HepG2 (cell line): ENCODE results near the gene S1PR5. TPM values are rescaled to one million over a fixed set of nuclear protein-coding genes. Genes with fewer than 3 reads are reported as not detected.

Source experiments
- ATAC-seq: fragments of 200-7000 bp; cut with Tn5 transposase; 3 replicates; pipeline ENCODE4 v1.9.1; 2020; ENCODE audit warnings: mild to moderate bottlenecking, moderate library complexity
- BruUV-seq: library from RNA; stranded (reverse); fragments of 400-500 nt; replicated peaks from 2 replicates; lab custom pipeline; 2021; lab: Mats Ljungman, UMichigan
- CTCF ChIA-PET: fragments of 300-600 bp; formaldehyde crosslinking; extraction: SDS; loops from one replicate; lab custom pipeline; 2021; ENCODE audit warnings: low total read pairs, inconsistent platforms, low intra/inter-chr PET ratio; lab: Yijun Ruan, JAX
- POLR2A ChIA-PET: fragments of 350-600 bp; sonication (Branson Sonifier 250); formaldehyde crosslinking; loops from one replicate; lab custom pipeline; 2020; ENCODE audit warnings: antibody characterized with exemption, inconsistent platforms; lab: Yijun Ruan, JAX
- DNase-seq: peaks from one replicate; pipeline ENCODE4 v3.0.0-alpha.2; 2015; ENCODE audit warnings: low spot score
- FAIRE-seq: peaks from 3 replicates; lab custom pipeline; 2011; peaks lifted over from hg19 to GRCh38; lab: Jason Lieb, UNC
- H2AFZ ChIP-seq: one replicate; pipeline ENCODE4 v1.6.1; 2011; ENCODE audit warnings: low read length, inconsistent platforms
- H3K27ac ChIP-seq: fragments of 300-600 bp; 3 replicates; pipeline ENCODE4 v1.8.0; 2011; ENCODE audit warnings: mixed run types, mild to moderate bottlenecking, mixed read lengths, low read length, inconsistent platforms; ENCODE audit not compliant: insufficient read depth; ENCODE audit errors: extremely low read length
- H3K27me3 ChIP-seq, 2 experiments: fragments of 200-600 bp in 1 of 2; 2 replicates in 1 of 2; 3 replicates in 1 of 2; pipeline versions ENCODE4 v1.6.0 to v1.8.0; 2011; ENCODE audit warnings: low read length in 2 of 2, mild to moderate bottlenecking in 2 of 2, moderate library complexity in 2 of 2, inconsistent platforms in 1 of 2; ENCODE audit not compliant: insufficient read depth in 2 of 2, control insufficient read depth in 1 of 2
- H3K36me3 ChIP-seq, 2 experiments: fragments of 200-600 bp in 1 of 2; replicated peaks in 1 of 2; 2 replicates in 1 of 2; 3 replicates in 1 of 2; pipeline versions ENCODE4 v1.5.1 to v1.8.0; 2011; ENCODE audit warnings: low read length in 2 of 2, inconsistent platforms in 1 of 2; ENCODE audit not compliant: insufficient read depth in 2 of 2, control insufficient read depth in 1 of 2
- H3K4me1 ChIP-seq: 2 replicates; pipeline ENCODE4 v1.5.1; 2012; ENCODE audit warnings: low read length, inconsistent platforms; ENCODE audit not compliant: insufficient read depth
- H3K4me2 ChIP-seq: 2 replicates; pipeline ENCODE4 v1.6.0; 2011; ENCODE audit warnings: low read depth, low read length, inconsistent platforms
- H3K4me3 ChIP-seq, 3 experiments: fragments of 200-600 bp in 1 of 3; sonication (generic), shearing (Covaris generic) in 1 of 3; replicated peaks in 1 of 3; 2 replicates each; pipeline ENCODE4 v1.5.1; 2011 to 2016; ENCODE audit warnings: low read length in 3 of 3, inconsistent platforms in 2 of 3, low read depth in 2 of 3, mild to moderate bottlenecking in 2 of 3, control low read depth in 1 of 3, mixed read lengths in 1 of 3; ENCODE audit not compliant: insufficient read depth in 1 of 3
- H3K79me2 ChIP-seq: one replicate; pipeline ENCODE4 v1.6.1; 2011; ENCODE audit warnings: low read length, inconsistent platforms; ENCODE audit not compliant: insufficient read depth
- H3K9ac ChIP-seq: 2 replicates; pipeline ENCODE4 v1.6.0; 2011; ENCODE audit warnings: mild to moderate bottlenecking, low read depth, low read length, inconsistent platforms; ENCODE audit not compliant: insufficient read depth
- H3K9me3 ChIP-seq: 2 replicates; pipeline ENCODE4 v1.5.1; 2012; ENCODE audit warnings: mild to moderate bottlenecking, low read length
- H4K20me1 ChIP-seq: 2 replicates; pipeline ENCODE4 v1.6.0; 2011; ENCODE audit warnings: inconsistent platforms, mild to moderate bottlenecking, low read length, moderate library complexity; ENCODE audit not compliant: insufficient read depth
- ATF7 ChIP-seq, 2 experiments: fragments of 450-650 bp in 1 of 2; sonication (generic) in 1 of 2; formaldehyde crosslinking in 1 of 2; IDR thresholded peaks; 2 replicates each; pipeline versions ENCODE4 v1.4.0 to v1.6.1; 2016 to 2020; ENCODE audit warnings: antibody characterized with exemption in 1 of 2, mild to moderate bottlenecking in 1 of 2, missing genetic modification reagents in 1 of 2
- BCL6 ChIP-seq: IDR thresholded peaks from 2 replicates; pipeline ENCODE4 v1.6.1; 2016; ENCODE audit warnings: missing genetic modification reagents, missing compliant biosample characterization
- HNRNPUL1 ChIP-seq: fragments of 200-400 bp; formaldehyde crosslinking; IDR thresholded peaks from 2 replicates; pipeline ENCODE4 v1.6.1; 2017; ENCODE audit warnings: low read depth, mild to moderate bottlenecking, low read length, moderate library complexity
- MBD4 ChIP-seq: IDR thresholded peaks from 2 replicates; pipeline ENCODE4 v1.6.1; 2012; ENCODE audit warnings: low read length, inconsistent platforms, borderline replicate concordance
- RARA ChIP-seq: IDR thresholded peaks from 2 replicates; pipeline ENCODE4 v1.6.1; 2016; ENCODE audit warnings: missing genetic modification reagents, missing compliant biosample characterization
- RFX3 ChIP-seq: IDR thresholded peaks from 2 replicates; pipeline ENCODE4 v1.6.1; 2016; ENCODE audit warnings: missing biosample characterization, missing genetic modification reagents
- SMAD1 ChIP-seq: sonication (generic); formaldehyde crosslinking; IDR thresholded peaks from 2 replicates; pipeline ENCODE4 v1.4.0; 2020; ENCODE audit warnings: missing genetic modification reagents, low read depth, mild to moderate bottlenecking, borderline replicate concordance
- SMAD9 ChIP-seq: sonication (generic); formaldehyde crosslinking; IDR thresholded peaks from 2 replicates; pipeline ENCODE4 v1.5.1; 2020; ENCODE audit warnings: mild to moderate bottlenecking, missing genetic modification reagents
- TBX3 ChIP-seq: fragments of 450-650 bp; IDR thresholded peaks from 2 replicates; pipeline ENCODE4 v1.6.1; 2017; ENCODE audit warnings: antibody characterized with exemption, mild to moderate bottlenecking, inconsistent platforms, borderline replicate concordance
- ZBTB1 ChIP-seq: sonication (generic); formaldehyde crosslinking; IDR thresholded peaks from 2 replicates; pipeline ENCODE4 v1.4.0; 2020; ENCODE audit warnings: missing genetic modification reagents, borderline replicate concordance
- ZBTB21 ChIP-seq: sonication (generic); formaldehyde crosslinking; IDR thresholded peaks from 2 replicates; pipeline ENCODE4 v1.4.0; 2020; ENCODE audit warnings: missing genetic modification reagents
- ZNF550 ChIP-seq: sonication (generic); formaldehyde crosslinking; IDR thresholded peaks from 2 replicates; pipeline ENCODE4 v1.4.0; 2020; ENCODE audit warnings: mild to moderate bottlenecking, missing genetic modification reagents, borderline replicate concordance
- ZNF564 ChIP-seq: sonication (generic); formaldehyde crosslinking; IDR thresholded peaks from 2 replicates; pipeline ENCODE4 v1.8.1; 2023; ENCODE audit warnings: mild to moderate bottlenecking, missing genetic modification reagents
- WGBS: methylation state at CpG from one replicate; pipeline ENCODE4 v1.1.6; 2017; ENCODE audit warnings: low lambda C conversion rate; 5-methylcytosine and 5-hydroxymethylcytosine counted together
- in situ Hi-C: cut with HindIII; loops from 2 replicates; pipeline ENCODE4 v1.10.0; 2017; ENCODE audit warnings: low pct_unique_long_range_greater_than_20kb; ENCODE audit not compliant: extremely low pct_ligation_motif_present
- intact Hi-C: fragments of 100-400 bp; cut with micrococcal nuclease; formaldehyde crosslinking; loops from one replicate; pipeline ENCODE4 v1.10.0; 2022; ENCODE audit not compliant: unreplicated experiment
- polyA plus RNA-seq, 8 experiments: library from polyadenylated mRNA; depleted of rRNA in 3 of 8; stranded (reverse) in 7 of 8; unstranded in 1 of 8; fragments of >200 nt; fragmentation: Illumina TruSeq in 4 of 8; extraction: Trizol in 4 of 8; gene quantifications; 2 replicates each; pipeline versions ENCODE4 v1.2.1 to v1.2.3, GENCODE V29; 2011 to 2016; ENCODE audit warnings: low read depth in 4 of 8, missing spikeins in 1 of 8, mixed read lengths in 1 of 8; ENCODE audit not compliant: insufficient read depth in 1 of 8
- total RNA-seq, 5 experiments: library from RNA; depleted of rRNA; stranded (reverse); fragments of >200 nt; fragmentation: Illumina TruSeq; extraction: Trizol; gene quantifications; 2 replicates each; pipeline ENCODE4 v1.2.3, GENCODE V29; 2016; ENCODE audit warnings: low read depth in 1 of 5
- TF ChIP-seq, protein P1 (sequence below): sonication (generic); formaldehyde crosslinking; IDR thresholded peaks from 2 replicates; pipeline ENCODE4 v1.5.1; 2020; ENCODE audit warnings: mild to moderate bottlenecking, missing genetic modification reagents
- TF ChIP-seq, protein P2 (sequence below): sonication (generic); formaldehyde crosslinking; conservative IDR thresholded peaks from 2 replicates; pipeline ENCODE4 v1.5.0; 2020; ENCODE audit warnings: missing genetic modification reagents
- TF ChIP-seq, protein P3 (sequence below): sonication (generic); formaldehyde crosslinking; IDR thresholded peaks from 2 replicates; pipeline ENCODE4 v1.5.0; 2020; ENCODE audit warnings: missing genetic modification reagents

The S1PR5 gene
- total and polyA plus RNA-seq, 2 of the 13 experiments (the other 11 are each of a cell fraction or from before 2014, with no cell fraction given), result 0.04 TPM; not detected in 1

DNA sequence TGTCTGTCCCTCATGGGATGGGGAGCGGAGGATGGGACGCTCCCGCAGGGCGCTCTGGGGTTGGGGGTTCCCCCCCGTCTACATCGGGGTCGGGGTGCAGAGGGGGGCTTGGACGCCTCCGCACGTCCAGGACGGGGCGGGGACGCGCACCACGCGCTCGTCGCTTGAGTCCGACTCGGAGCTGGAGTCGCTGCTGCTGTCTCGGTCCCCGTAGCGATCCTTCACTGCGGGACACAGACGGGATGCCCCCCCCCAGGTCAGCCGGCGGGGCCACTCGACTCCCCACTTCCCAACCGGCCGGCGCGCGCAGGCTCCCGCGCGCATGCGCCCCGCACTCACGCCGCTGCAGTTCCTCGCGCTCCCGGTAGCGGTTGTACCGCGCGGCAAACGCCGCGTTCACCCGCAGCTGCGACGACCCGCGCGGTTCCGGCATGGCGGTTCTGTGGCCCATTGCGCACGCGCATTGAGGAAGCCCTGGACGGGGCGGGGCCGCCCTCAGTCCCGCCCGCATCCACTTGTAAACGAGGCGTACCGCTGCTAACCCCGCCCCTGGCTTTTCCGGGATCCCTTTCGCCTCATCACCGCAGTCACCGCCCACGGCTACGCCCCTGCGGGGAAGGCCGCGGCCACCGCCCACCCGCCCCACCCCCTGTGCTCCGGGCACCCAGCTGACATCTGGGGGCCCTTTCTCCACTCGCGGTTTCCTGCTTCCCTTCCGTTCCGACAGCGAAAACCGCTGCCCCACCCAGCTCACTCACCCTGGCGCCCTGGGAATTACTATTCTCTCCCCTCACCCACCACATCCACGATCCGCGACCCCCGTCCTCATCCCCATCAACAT is 48.5 kb upstream of the S1PR5 start, which contains the start of gene KRI1:
TSS of gene KRI1 (minus strand) at position 444 of the 841 bp plus-strand sequence. CDS start at position 433, 11 bp downstream.
- FAIRE-seq, result peak; percentile 80
- intact Hi-C loops, result no loop called here
- TF ChIP-seq ZBTB21 (CRISPR knock-in tag), result no peak
- TF ChIP-seq, protein P1, sequence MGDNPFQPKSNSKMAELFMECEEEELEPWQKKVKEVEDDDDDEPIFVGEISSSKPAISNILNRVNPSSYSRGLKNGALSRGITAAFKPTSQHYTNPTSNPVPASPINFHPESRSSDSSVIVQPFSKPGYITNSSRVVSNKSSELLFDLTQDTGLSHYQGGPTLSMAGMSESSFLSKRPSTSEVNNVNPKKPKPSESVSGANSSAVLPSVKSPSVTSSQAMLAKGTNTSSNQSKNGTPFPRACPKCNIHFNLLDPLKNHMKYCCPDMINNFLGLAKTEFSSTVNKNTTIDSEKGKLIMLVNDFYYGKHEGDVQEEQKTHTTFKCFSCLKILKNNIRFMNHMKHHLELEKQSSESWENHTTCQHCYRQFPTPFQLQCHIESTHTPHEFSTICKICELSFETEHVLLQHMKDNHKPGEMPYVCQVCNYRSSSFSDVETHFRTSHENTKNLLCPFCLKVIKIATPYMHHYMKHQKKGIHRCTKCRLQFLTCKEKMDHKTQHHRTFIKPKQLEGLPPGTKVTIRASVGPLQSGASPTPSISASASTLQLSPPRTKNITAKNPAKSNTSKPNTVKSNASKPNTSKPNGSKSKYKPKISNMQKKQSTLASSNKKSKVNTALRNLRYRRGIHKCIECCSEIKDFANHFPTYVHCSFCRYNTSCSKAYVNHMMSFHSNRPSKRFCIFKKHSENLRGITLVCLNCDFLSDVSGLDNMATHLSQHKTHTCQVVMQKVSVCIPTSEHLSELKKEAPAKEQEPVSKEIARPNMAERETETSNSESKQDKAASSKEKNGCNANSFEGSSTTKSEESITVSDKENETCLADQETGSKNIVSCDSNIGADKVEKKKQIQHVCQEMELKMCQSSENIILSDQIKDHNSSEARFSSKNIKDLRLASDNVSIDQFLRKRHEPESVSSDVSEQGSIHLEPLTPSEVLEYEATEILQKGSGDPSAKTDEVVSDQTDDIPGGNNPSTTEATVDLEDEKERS (CRISPR knock-in tag), result peak; percentile 54; the same call in 1 of the 2 replicates
- TF ChIP-seq ZNF550 (CRISPR knock-in tag), result 0 out of 2 replicates have a peak, but pooled peaks have one; percentile 37
- peak; percentile 90 for TF ChIP-seq SMAD1
- TF ChIP-seq, protein P2, sequence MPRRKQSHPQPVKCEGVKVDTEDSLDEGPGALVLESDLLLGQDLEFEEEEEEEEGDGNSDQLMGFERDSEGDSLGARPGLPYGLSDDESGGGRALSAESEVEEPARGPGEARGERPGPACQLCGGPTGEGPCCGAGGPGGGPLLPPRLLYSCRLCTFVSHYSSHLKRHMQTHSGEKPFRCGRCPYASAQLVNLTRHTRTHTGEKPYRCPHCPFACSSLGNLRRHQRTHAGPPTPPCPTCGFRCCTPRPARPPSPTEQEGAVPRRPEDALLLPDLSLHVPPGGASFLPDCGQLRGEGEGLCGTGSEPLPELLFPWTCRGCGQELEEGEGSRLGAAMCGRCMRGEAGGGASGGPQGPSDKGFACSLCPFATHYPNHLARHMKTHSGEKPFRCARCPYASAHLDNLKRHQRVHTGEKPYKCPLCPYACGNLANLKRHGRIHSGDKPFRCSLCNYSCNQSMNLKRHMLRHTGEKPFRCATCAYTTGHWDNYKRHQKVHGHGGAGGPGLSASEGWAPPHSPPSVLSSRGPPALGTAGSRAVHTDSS (CRISPR knock-in tag), result no peak
- TF ChIP-seq HNRNPUL1, result 0 out of 2 replicates have a peak, but pooled peaks have one; percentile 49
- TF ChIP-seq RARA (CRISPR knock-in tag), result peak; percentile 16; the same call in 1 of the 2 replicates
- TF ChIP-seq SMAD9 (CRISPR knock-in tag), result no peak
- TF ChIP-seq ZNF564, result peak; percentile 95
- TF ChIP-seq RFX3 (CRISPR knock-in tag), result no peak
- TF ChIP-seq BCL6 (CRISPR knock-in tag), result peak; percentile 44
- TF ChIP-seq MBD4, result no peak
- TF ChIP-seq, protein P3, sequence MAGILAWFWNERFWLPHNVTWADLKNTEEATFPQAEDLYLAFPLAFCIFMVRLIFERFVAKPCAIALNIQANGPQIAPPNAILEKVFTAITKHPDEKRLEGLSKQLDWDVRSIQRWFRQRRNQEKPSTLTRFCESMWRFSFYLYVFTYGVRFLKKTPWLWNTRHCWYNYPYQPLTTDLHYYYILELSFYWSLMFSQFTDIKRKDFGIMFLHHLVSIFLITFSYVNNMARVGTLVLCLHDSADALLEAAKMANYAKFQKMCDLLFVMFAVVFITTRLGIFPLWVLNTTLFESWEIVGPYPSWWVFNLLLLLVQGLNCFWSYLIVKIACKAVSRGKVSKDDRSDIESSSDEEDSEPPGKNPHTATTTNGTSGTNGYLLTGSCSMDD, result no peak
- no peak for TF ChIP-seq TBX3
- TF ChIP-seq ZBTB1 (CRISPR knock-in tag), result no peak
- no peak for TF ChIP-seq ATF7 (IDR thresholded peaks at IDR 0.05)
- no peak for TF ChIP-seq ATF7 (CRISPR knock-in tag; IDR thresholded peaks at IDR 0.05)

More for the DNA sequence above, 48.5 kb upstream of the S1PR5 start, which contains the start of gene KRI1:
- peaks cover 10% of the 10 kb centered on the region for H3K79me2 ChIP-seq
- no peak within 1 kb of the TSS for H2AFZ ChIP-seq
- H3K4me2 ChIP-seq, result peak within 1 kb of the TSS; percentile 84
- in situ Hi-C loops, result no loop called here
- CTCF ChIA-PET, result no interaction called here
- POLR2A ChIA-PET, result interaction anchor here (1.0 to 1.6 kb wide), 2 partner anchors 9 to 11 kb away, joined by 3 to 4 read pairs; no protein-coding TSS in a partner anchor
- TSS peak; percentile 54 for BruUV-seq
- ATAC-seq (peak; percentile 67), DNase-seq (peak; percentile 93)
- no peaks in the 10 kb centered on the region for H4K20me1 ChIP-seq
- H3K36me3 ChIP-seq, result peaks cover 1 to 3% of the 10 kb centered on the region in 2 experiments; a peak in 1 of 5 replicates
- peak within 1 kb of the TSS; percentile 82 to 86 (median 85) for H3K4me3 ChIP-seq
- 9% methylated on average over 13 of the region's 94 CpGs for WGBS
- no peaks in the 10 kb centered on the region for H3K9me3 ChIP-seq
- H3K4me1 ChIP-seq, result peaks cover 41% of the 10 kb centered on the region
- peak within 1 kb of the TSS; percentile 80 for H3K27ac ChIP-seq
- no peaks in the 10 kb centered on the region for H3K27me3 ChIP-seq
- peak within 1 kb of the TSS; percentile 91 for H3K9ac ChIP-seq
